GM10266 (cell line): Measurements from ENCODE around the gene GRPEL2.

Experiments
- DNase-seq: peaks from one replicate; pipeline ENCODE4 v3.0.0; 2012; ENCODE audit errors: extremely low spot score
- CTCF ChIP-seq: IDR thresholded peaks from 2 replicates; pipeline ENCODE4 v1.5.1; 2012; ENCODE audit warnings: mild to moderate bottlenecking, low read depth; ENCODE audit not compliant: control insufficient read depth, insufficient read depth; ENCODE audit errors: missing control alignments

The GRPEL2 gene

GRCh38 chr5:149319174-149319573 lies 26.1 kb upstream of the GRPEL2 start:
- no peak for TF ChIP-seq CTCF
- no peak for DNase-seq

DNA sequence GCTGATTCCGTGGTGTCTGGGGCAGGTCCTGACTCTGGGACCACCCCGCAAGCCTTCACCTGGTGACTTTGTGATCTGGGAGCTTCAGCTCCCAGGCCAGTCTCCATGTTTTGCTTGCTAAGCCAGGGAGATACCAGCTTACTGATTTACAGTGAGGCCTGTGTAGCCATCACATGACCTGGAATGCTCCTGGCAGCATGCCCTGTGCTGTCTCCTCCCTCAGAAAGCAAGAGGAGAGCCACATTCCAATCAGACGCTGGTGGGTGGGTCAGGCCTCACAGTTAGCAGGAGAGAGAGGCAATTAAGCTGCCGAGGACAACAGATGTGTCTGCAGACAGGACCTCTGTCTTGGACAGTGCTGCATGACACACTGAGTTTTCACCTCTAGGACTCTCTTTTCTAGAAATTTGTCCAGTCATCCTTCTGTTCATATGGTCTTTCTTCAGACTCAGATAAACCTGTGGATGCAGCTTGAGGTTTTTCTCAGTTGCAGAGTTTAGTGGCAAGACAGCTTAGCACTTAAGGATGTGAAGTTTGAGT lies 24.4 kb upstream of the GRPEL2 start:
- no peak for DNase-seq
- no peak for TF ChIP-seq CTCF

GRCh38 chr5:149322518-149322917 lies 22.8 kb upstream of the GRPEL2 start:
- no peak for DNase-seq

DNA sequence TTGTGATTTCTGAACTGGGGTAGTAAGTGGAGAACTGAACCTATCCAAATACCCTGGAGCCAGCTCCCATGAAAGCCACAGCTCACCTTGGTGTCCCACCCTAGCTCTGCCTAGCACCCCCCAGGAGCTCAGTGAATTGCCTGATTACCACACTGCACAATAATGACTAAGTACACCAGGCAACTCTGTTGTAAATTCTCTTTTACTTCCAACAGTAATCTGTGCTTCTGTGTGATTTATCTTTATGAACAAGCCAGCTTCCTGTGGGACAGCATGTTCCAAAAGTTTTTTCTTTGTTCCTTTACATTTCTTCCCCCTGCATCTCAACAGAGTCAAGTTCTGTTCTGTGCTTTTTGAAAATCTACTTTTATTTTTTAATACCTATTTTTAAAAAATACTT lies 22.1 kb upstream of the GRPEL2 start:
- TF ChIP-seq CTCF: no peak
- DNase-seq: no peak

More at GRCh38 chr5:149322518-149322917, 22.8 kb upstream of the GRPEL2 start:
- TF ChIP-seq CTCF: no peak

GRCh38 chr5:149323621-149324205 lies 21.6 kb upstream of the GRPEL2 start:
- DNase-seq: no peak
- no peak for TF ChIP-seq CTCF

DNA sequence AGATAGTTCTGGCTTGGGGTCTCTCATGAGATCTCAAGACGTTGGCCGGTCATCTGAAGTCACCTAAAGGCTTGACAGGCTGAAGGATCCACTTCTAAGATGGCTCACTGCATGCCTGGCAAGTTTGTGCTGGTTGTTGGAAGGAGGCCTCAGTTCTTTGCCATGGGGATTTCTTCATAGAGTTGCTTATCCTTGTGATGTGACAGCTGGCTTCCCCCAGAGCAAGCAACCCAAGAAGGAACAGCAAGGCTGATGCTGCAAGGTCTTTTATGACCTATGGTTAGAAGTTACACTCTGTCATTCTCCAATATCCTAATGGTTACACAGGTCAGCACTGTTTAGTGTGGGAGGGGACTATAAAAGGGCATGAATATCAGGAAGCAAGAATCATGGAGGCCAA lies 20.7 kb upstream of the GRPEL2 start:
- DNase-seq: no peak
- TF ChIP-seq CTCF: no peak

- no peak for TF ChIP-seq CTCF
Measured at GRCh38 chr5:149325166-149325735, 20.0 kb upstream of the GRPEL2 start.

More at GRCh38 chr5:149325166-149325735, 20.0 kb upstream of the GRPEL2 start:
- DNase-seq: no peak
